IMR-90 (cell line): ENCODE data around the gene HOMEZ. TPM values are rescaled to one million over a fixed set of nuclear protein-coding genes. Genes with fewer than 3 reads are reported as not detected.
A peak's percentile ranks its signal among the peaks of the same experiment; 100 is the strongest.

Experiments
- ATAC-seq: fragments of 200-7000 bp; cut with Tn5 transposase; 2 replicates; pipeline ENCODE4 v1.9.1; 2020; ENCODE audit warnings: low read depth, mild to moderate bottlenecking, moderate library complexity
- BruUV-seq: library from RNA; stranded (reverse); fragments of 400-500 nt; replicated peaks from 2 replicates; lab custom pipeline; 2021; lab: Mats Ljungman, UMichigan
- CTCF ChIA-PET: fragments of 300-600 bp; formaldehyde crosslinking; extraction: SDS; loops from one replicate; lab custom pipeline; 2021; ENCODE audit warnings: antibody characterized with exemption; lab: Yijun Ruan, JAX
- POLR2A ChIA-PET: fragments of 300-600 bp; sonication (Branson Sonifier 250); formaldehyde crosslinking; loops from one replicate; lab custom pipeline; 2022; ENCODE audit warnings: antibody characterized with exemption; ENCODE audit not compliant: unreplicated experiment; lab: Charles Lee
- DNase-seq: peaks from one replicate; pipeline ENCODE4 v3.0.0; 2013
- H2AFZ ChIP-seq: replicated peaks from 2 replicates; pipeline ENCODE3; 2013; ENCODE audit warnings: low read length, mild to moderate bottlenecking; ENCODE audit not compliant: poor library complexity
- H2AK5ac ChIP-seq: 2 replicates; pipeline ENCODE4 v1.6.1; 2013; ENCODE audit warnings: low read depth, low read length, inconsistent platforms
- H2AK9ac ChIP-seq: replicated peaks from 2 replicates; pipeline ENCODE3; 2013; ENCODE audit warnings: mild to moderate bottlenecking, low read depth, low read length, moderate library complexity; ENCODE audit not compliant: poor library complexity
- H2BK120ac ChIP-seq: 2 replicates; pipeline ENCODE4 v1.6.1; 2013; ENCODE audit warnings: low read depth, low read length, inconsistent platforms
- H2BK15ac ChIP-seq: 3 replicates; pipeline ENCODE4 v1.6.1; 2013; ENCODE audit warnings: low read depth, low read length, inconsistent platforms
- H2BK20ac ChIP-seq: 2 replicates; pipeline ENCODE4 v1.6.1; 2013; ENCODE audit warnings: low read depth, mild to moderate bottlenecking, inconsistent platforms, low read length, moderate library complexity
- H2BK5ac ChIP-seq: 2 replicates; pipeline ENCODE4 v1.6.1; 2013; ENCODE audit warnings: mild to moderate bottlenecking, low read depth, low read length, inconsistent platforms; ENCODE audit not compliant: poor library complexity, severe bottlenecking
- H3K14ac ChIP-seq: replicated peaks from 2 replicates; pipeline ENCODE4 v1.6.1; 2013; ENCODE audit warnings: low read depth, low read length, inconsistent platforms
- H3K18ac ChIP-seq: 2 replicates; pipeline ENCODE4 v1.6.1; 2013; ENCODE audit warnings: low read depth, low read length, control low read depth
- H3K23ac ChIP-seq: 2 replicates; pipeline ENCODE4 v1.6.1; 2013; ENCODE audit warnings: low read depth, low read length, inconsistent platforms
- H3K27ac ChIP-seq: 2 replicates; pipeline ENCODE4 v1.5.1; 2013; ENCODE audit warnings: mild to moderate bottlenecking, control low read depth, low read length; ENCODE audit not compliant: insufficient read depth
- H3K27me3 ChIP-seq: 2 replicates; pipeline ENCODE4 v1.6.1; 2013; ENCODE audit warnings: low read length; ENCODE audit not compliant: control insufficient read depth, insufficient read depth
- H3K36me3 ChIP-seq: 2 replicates; pipeline ENCODE4 v1.6.1; 2013; ENCODE audit warnings: low read length, mixed read lengths; ENCODE audit not compliant: control insufficient read depth, insufficient read depth
- H3K4ac ChIP-seq: 2 replicates; pipeline ENCODE4 v1.6.1; 2013; ENCODE audit warnings: low read depth, low read length, inconsistent platforms
- H3K4me1 ChIP-seq: 2 replicates; pipeline ENCODE4 v1.6.1; 2013; ENCODE audit warnings: low read length, mixed read lengths; ENCODE audit not compliant: control insufficient read depth, insufficient read depth
- H3K4me2 ChIP-seq: 2 replicates; pipeline ENCODE4 v1.6.1; 2013; ENCODE audit warnings: low read depth, mild to moderate bottlenecking, control low read depth, low read length, moderate library complexity
- H3K4me3 ChIP-seq: 2 replicates; pipeline ENCODE4 v1.5.1; 2013; ENCODE audit warnings: low read depth, mild to moderate bottlenecking, control low read depth, low read length, moderate library complexity; ENCODE audit not compliant: insufficient read depth
- H3K56ac ChIP-seq: 2 replicates; pipeline ENCODE4 v1.6.1; 2013; ENCODE audit warnings: low read length, inconsistent platforms; ENCODE audit not compliant: insufficient read depth; ENCODE audit errors: extremely low read depth
- H3K79me1 ChIP-seq, 2 experiments: 2 replicates each; pipeline ENCODE4 v1.6.1; 2013; ENCODE audit warnings: low read length in 2 of 2, inconsistent platforms in 1 of 2, low read depth in 1 of 2
- H3K9ac ChIP-seq: 2 replicates; pipeline ENCODE4 v1.6.1; 2013; ENCODE audit warnings: low read depth, low read length, control low read depth
- H3K9me1 ChIP-seq: 2 replicates; pipeline ENCODE4 v1.6.1; 2013; ENCODE audit warnings: low read length, inconsistent platforms; ENCODE audit not compliant: insufficient read depth
- H3K9me3 ChIP-seq: 2 replicates; pipeline ENCODE4 v1.6.1; 2013; ENCODE audit warnings: low read length; ENCODE audit not compliant: control insufficient read depth, insufficient read depth
- H4K20me1 ChIP-seq: 2 replicates; pipeline ENCODE4 v1.6.1; 2013; ENCODE audit warnings: low read length, inconsistent platforms; ENCODE audit not compliant: insufficient read depth
- H4K5ac ChIP-seq: 2 replicates; pipeline ENCODE4 v1.6.1; 2013; ENCODE audit warnings: mild to moderate bottlenecking, low read depth, low read length, control low read depth
- H4K8ac ChIP-seq, 2 experiments: 2 replicates each; pipeline ENCODE4 v1.6.1; 2013; ENCODE audit warnings: low read depth in 2 of 2, low read length in 2 of 2, control low read depth in 1 of 2, inconsistent platforms in 1 of 2
- H4K91ac ChIP-seq: 2 replicates; pipeline ENCODE4 v1.6.1; 2013; ENCODE audit warnings: low read depth, low read length, inconsistent platforms; ENCODE audit not compliant: insufficient read depth
- BHLHE40 ChIP-seq: fragments of 150-350 bp; IDR thresholded peaks from 2 replicates; pipeline ENCODE4 v1.6.1; 2016; ENCODE audit warnings: mild to moderate bottlenecking, low read depth, low read length
- MAFK ChIP-seq: IDR thresholded peaks from 2 replicates; pipeline ENCODE4 v1.6.1; 2012; ENCODE audit warnings: low read depth, low read length, improper control_type of control experiment
- MAZ ChIP-seq: IDR thresholded peaks from 2 replicates; pipeline ENCODE4 v1.6.1; 2012; ENCODE audit warnings: low read depth, mild to moderate bottlenecking, low read length, improper control_type of control experiment, moderate library complexity, borderline replicate concordance
- POLR2A ChIP-seq: IDR thresholded peaks from 2 replicates; pipeline ENCODE4 v1.6.1; 2012; ENCODE audit warnings: mild to moderate bottlenecking, low read depth, low read length
- WGBS, 2 experiments: methylation state at CpG; one replicate each; pipeline versions ENCODE4 v1.1.5 to v1.1.7; 2013; ENCODE audit warnings: missing lambda C conversion rate in 2 of 2; ENCODE audit not compliant: insufficient read length in 1 of 2; ENCODE audit errors: extremely low coverage in 2 of 2; 5-methylcytosine and 5-hydroxymethylcytosine counted together
- dilution Hi-C: fragments of 300-500 bp; cut with HindIII; formaldehyde crosslinking; loops from one replicate; pipeline ENCODE4 v1.14.3; 2018; ENCODE audit warnings: low sequenced_read_pairs; ENCODE audit not compliant: unreplicated experiment
- in situ Hi-C: fragments of 300-500 bp; cut with MboI; formaldehyde crosslinking; loops from 3 replicates; pipeline ENCODE4 v1.14.3; 2019; ENCODE audit warnings: low sequenced_read_pairs, inconsistent platforms, mixed read lengths
- intact Hi-C: fragments of 100-400 bp; cut with micrococcal nuclease; formaldehyde crosslinking; loops from 2 replicates; pipeline ENCODE4 v1.10.0; 2022
- polyA plus RNA-seq, 3 experiments: library from polyadenylated mRNA; depleted of rRNA; stranded (reverse); fragments of >200 nt; gene quantifications; 2 replicates each; pipeline ENCODE4 v1.2.3, GENCODE V29; 2012; ENCODE audit warnings: low replicate concordance in 1 of 3
- total RNA-seq: library from RNA; depleted of rRNA; stranded (reverse); fragments of >200 nt; gene quantifications from 2 replicates; pipeline ENCODE4 v1.2.3, GENCODE V29; 2012

HOMEZ gene
- total and polyA plus RNA-seq, 2 of the 4 experiments (the other 2 are of a cell fraction) = 7.7 to 9.7 TPM

GRCh38 chr14:23301969-23302289, 16.0 kb upstream of the HOMEZ start:
- no peak overlapping the region for H3K56ac ChIP-seq
- peak overlapping the region; percentile 98 for H3K4me2 ChIP-seq
- ATAC-seq = peak; percentile 2
- peak overlapping the region; percentile 97 for H2AFZ ChIP-seq
- ChIA-PET POLR2A (interaction anchor here (1.5 kb wide), 1 partner anchor 10 kb away, joined by 3 read pairs; no protein-coding TSS in a partner anchor), CTCF (interaction anchor here (3.6 kb wide), 1 partner anchor 181 kb away, joined by 10 read pairs; no protein-coding TSS in a partner anchor)
- dilution Hi-C loops (no loop called here), in situ Hi-C loops (loop anchor here (10.0 to 25.0 kb wide), 4 partner anchors 187 to 1135 kb away; partner anchors contain the start of genes CBLN3, CEBPE, EMC9 and FITM1), intact Hi-C loops (loop anchor here (1.0 to 10.0 kb wide), 3 partner anchors 37 to 747 kb away; no protein-coding TSS in a partner anchor)
- peak overlapping the region; percentile 49 to 67; a peak in 3 of 4 replicates for H4K8ac ChIP-seq
- H2AK5ac ChIP-seq = 0 out of 2 replicates have a peak overlapping the region, but pooled peaks have one; percentile 35
- H3K27ac ChIP-seq = peak overlapping the region; percentile 67
- DNase-seq = no peak
- H3K9me1 ChIP-seq = no peaks in the 10 kb centered on the region
- WGBS, 2 experiments = 0% methylated on average over 2 of the region's 25 CpGs; no CpG with 5 or more reads in 1 of the 2 experiments
- no peak overlapping the region for H3K18ac ChIP-seq
- H2AK9ac ChIP-seq = peak overlapping the region; percentile 77
- TF ChIP-seq MAZ (no peak), MAFK (no peak), BHLHE40 (0 out of 2 replicates have a peak, but pooled peaks have one; percentile 17), POLR2A (peak; percentile 8; the same call in 1 of the 2 replicates)
- BruUV-seq = no TSS peak
- H2BK120ac ChIP-seq = no peak overlapping the region
- peak overlapping the region; percentile 53 for H2BK5ac ChIP-seq
- no peaks in the 10 kb centered on the region for H3K27me3 ChIP-seq
- peaks cover 3% of the 10 kb centered on the region for H3K4me1 ChIP-seq
- H2BK15ac ChIP-seq = no peak overlapping the region; the same call in 2 of the 3 replicates
- H3K4me3 ChIP-seq = peak overlapping the region; percentile 60
- no peaks in the 10 kb centered on the region for H3K9me3 ChIP-seq
- peak overlapping the region; percentile 31; the same call in 1 of the 2 replicates for H4K91ac ChIP-seq
- no peak overlapping the region for H3K23ac ChIP-seq
- H4K20me1 ChIP-seq = peaks cover 3% of the 10 kb centered on the region; the same call in 1 of the 2 replicates
- H3K36me3 ChIP-seq = no peaks in the 10 kb centered on the region
- H2BK20ac ChIP-seq = no peak overlapping the region
- H3K4ac ChIP-seq = peak overlapping the region; percentile 58; the same call in 1 of the 2 replicates
- no peak overlapping the region for H4K5ac ChIP-seq
- peaks cover 7 to 19% of the 10 kb centered on the region in 2 experiments; a peak in 3 of 4 replicates for H3K79me1 ChIP-seq
- H3K9ac ChIP-seq = peak overlapping the region; percentile 81
- H3K14ac ChIP-seq = no peak overlapping the region
